ENCODE data around the gene ZFAND3. TPM values are rescaled to one million over a fixed set of nuclear protein-coding genes. Genes with fewer than 3 reads are reported as not detected.

ZFAND3 gene
- total and polyA plus RNA-seq, 8 donors, result 65.9 to 125 (median 118) TPM

- no peak overlapping the region for H3K27ac ChIP-seq
- intact Hi-C loops (cut with DNase I), result no loop called here
- H3K4me1 ChIP-seq, result no peaks in the 10 kb centered on the region
- no peaks in the 10 kb centered on the region for H3K9me3 ChIP-seq
- H3K36me3 ChIP-seq, result peaks cover 0 to 23% of the 10 kb centered on the region in 2 donors
- DNase-seq, result no peak
- no peak for TF ChIP-seq CTCF (IDR thresholded peaks at IDR 0.05)
- no peak for ATAC-seq
- no peak overlapping the region for H3K4me3 ChIP-seq
- H3K27me3 ChIP-seq, result no peaks in the 10 kb centered on the region
These were observed 294.5 kb downstream of the ZFAND3 start for GRCh38 chr6:38113825-38114576.

- Histone ChIP-seq H3K9me3 (no peaks in the 10 kb centered on the region), H3K36me3 (peaks cover 0 to 30% of the 10 kb centered on the region in 2 donors), H3K4me1 (no peaks in the 10 kb centered on the region), H3K27me3 (no peaks in the 10 kb centered on the region), H3K4me3 (no peak overlapping the region), H3K27ac (no peak overlapping the region)
- TF ChIP-seq CTCF (IDR thresholded peaks at IDR 0.05), result no peak
- no peak for ATAC-seq
- intact Hi-C loops (cut with DNase I), result no loop called here
- DNase-seq, result no peak
These were observed 295.6 kb downstream of the ZFAND3 start for GRCh38 chr6:38114976-38115625.

GRCh38 chr6:38115626-38116008 lies 296.1 kb downstream of the ZFAND3 start:
- H3K27me3 ChIP-seq, result no peaks in the 10 kb centered on the region
- intact Hi-C loops (cut with DNase I), result no loop called here
- no peak for ATAC-seq
- DNase-seq, result no peak
- H3K4me1 ChIP-seq, result no peaks in the 10 kb centered on the region
- H3K36me3 ChIP-seq, result peaks cover 0 to 34% of the 10 kb centered on the region in 2 donors
- H3K27ac ChIP-seq, result no peak overlapping the region
- no peak for TF ChIP-seq CTCF (IDR thresholded peaks at IDR 0.05)
- no peaks in the 10 kb centered on the region for H3K9me3 ChIP-seq
- no peak overlapping the region for H3K4me3 ChIP-seq

- Histone ChIP-seq H3K36me3 (peaks cover 0 to 40% of the 10 kb centered on the region in 2 donors), H3K27me3 (no peaks in the 10 kb centered on the region), H3K9me3 (no peaks in the 10 kb centered on the region), H3K4me1 (no peaks in the 10 kb centered on the region), H3K27ac (no peak overlapping the region), H3K4me3 (no peak overlapping the region)
- intact Hi-C loops (cut with DNase I), result no loop called here
- no peak for TF ChIP-seq CTCF (IDR thresholded peaks at IDR 0.05)
- no peak for DNase-seq
- no peak for ATAC-seq
These were observed 296.7 kb downstream of the ZFAND3 start for GRCh38 chr6:38116248-38116647.

GRCh38 chr6:38117281-38117680 lies 297.8 kb downstream of the ZFAND3 start:
- H3K36me3 ChIP-seq, result peaks cover 0 to 40% of the 10 kb centered on the region in 2 donors
- H3K27ac ChIP-seq, result no peak overlapping the region
- no peak for DNase-seq
- H3K9me3 ChIP-seq, result no peaks in the 10 kb centered on the region
- no peak for TF ChIP-seq CTCF (IDR thresholded peaks at IDR 0.05)
- no peak for ATAC-seq
- no peaks in the 10 kb centered on the region for H3K27me3 ChIP-seq
- H3K4me3 ChIP-seq, result no peak overlapping the region
- intact Hi-C loops (cut with DNase I), result no loop called here
- no peaks in the 10 kb centered on the region for H3K4me1 ChIP-seq
